ENCODE data around the gene MYBPHL. TPM values are rescaled to one million over a fixed set of nuclear protein-coding genes. Genes with fewer than 3 reads are reported as not detected.

MYBPHL gene
- total RNA-seq, 4 donors from 2014 or later: 0.76 TPM; not detected in 3

DNA sequence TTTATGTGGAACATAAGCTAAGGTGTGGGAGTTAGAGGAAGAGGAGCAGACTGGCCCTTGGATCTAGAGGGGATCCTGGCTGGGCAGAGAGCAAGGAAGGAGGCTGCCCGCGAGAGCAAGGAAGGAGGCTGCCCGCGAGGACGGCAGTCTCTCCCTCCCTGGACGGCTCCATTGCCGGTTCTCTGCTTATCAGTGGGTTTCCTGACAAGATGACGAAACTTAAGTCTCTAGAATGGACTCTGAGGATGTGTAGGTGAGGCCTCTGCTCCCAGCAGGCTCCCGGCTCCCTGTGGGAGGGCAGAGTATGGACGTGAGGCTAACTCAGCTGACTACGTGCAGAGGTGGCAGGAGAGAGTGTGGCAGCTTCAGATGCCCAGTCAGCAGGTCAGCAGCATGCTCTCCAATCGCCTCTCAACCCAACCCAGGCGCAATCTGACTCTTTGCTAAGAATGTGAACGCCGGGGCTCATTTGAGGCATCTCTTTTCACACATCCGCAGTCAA, 6.1 kb downstream of the MYBPHL start:
- DNase-seq: no peak
- Histone ChIP-seq H3K4me3 (no peak overlapping the region), H3K9me3 (no peaks in the 10 kb centered on the region), H3K36me3 (no peaks in the 10 kb centered on the region), H3K27ac (no peak overlapping the region), H3K27me3 (no peaks in the 10 kb centered on the region), H3K4me1 (no peaks in the 10 kb centered on the region)
- no peak for TF ChIP-seq POLR2A (IDR thresholded peaks at IDR 0.05)
- TF ChIP-seq, protein P1, sequence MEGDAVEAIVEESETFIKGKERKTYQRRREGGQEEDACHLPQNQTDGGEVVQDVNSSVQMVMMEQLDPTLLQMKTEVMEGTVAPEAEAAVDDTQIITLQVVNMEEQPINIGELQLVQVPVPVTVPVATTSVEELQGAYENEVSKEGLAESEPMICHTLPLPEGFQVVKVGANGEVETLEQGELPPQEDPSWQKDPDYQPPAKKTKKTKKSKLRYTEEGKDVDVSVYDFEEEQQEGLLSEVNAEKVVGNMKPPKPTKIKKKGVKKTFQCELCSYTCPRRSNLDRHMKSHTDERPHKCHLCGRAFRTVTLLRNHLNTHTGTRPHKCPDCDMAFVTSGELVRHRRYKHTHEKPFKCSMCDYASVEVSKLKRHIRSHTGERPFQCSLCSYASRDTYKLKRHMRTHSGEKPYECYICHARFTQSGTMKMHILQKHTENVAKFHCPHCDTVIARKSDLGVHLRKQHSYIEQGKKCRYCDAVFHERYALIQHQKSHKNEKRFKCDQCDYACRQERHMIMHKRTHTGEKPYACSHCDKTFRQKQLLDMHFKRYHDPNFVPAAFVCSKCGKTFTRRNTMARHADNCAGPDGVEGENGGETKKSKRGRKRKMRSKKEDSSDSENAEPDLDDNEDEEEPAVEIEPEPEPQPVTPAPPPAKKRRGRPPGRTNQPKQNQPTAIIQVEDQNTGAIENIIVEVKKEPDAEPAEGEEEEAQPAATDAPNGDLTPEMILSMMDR (IDR thresholded peaks at IDR 0.05): no peak
- intact Hi-C loops (cut with DNase I; ENCODE audit: low total_unique reads): no loop called here

DNA sequence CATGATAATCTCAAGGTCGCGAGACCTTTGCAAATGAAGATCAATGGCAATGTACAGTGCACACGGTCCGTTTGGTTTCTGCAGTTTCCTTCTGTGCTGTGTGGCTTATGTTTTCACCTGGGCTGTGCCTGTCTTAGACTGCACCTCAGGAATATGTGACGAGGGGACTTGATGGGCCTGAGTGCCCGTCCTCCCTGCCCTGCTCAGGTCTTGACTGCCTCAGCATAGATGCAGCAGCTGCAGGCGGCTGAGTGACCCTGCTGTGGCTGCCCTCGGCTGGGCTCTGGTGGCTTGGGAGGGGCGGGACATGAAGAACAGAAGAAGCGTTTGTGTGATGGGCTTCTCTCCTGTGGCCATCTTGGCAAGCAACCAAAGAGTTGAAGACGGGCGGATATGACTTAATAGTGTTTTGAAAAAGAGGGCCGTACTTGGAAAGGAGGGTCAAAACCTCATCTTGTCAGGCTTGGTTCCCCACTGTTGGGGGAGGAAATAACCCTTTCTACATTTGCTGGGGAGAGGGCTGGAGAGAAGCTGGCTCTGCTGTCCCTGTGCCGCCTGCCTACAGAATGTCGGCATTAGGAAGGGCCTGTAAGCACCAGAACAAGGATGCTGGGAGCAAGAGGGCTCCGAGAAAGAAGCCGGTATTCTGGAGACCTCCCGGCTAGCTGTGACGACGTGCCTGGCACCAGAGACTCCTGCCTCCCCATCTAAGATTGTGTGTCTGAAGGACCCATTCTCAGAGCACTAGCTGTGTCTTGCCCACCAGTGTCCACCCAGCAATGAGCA, 7.1 kb downstream of the MYBPHL start:
- no peaks in the 10 kb centered on the region for H3K27me3 ChIP-seq
- no peak for DNase-seq
- no peaks in the 10 kb centered on the region for H3K9me3 ChIP-seq
- no peak overlapping the region for H3K4me3 ChIP-seq
- intact Hi-C loops (cut with DNase I; ENCODE audit: low total_unique reads): no loop called here
- H3K27ac ChIP-seq: no peak overlapping the region
- no peaks in the 10 kb centered on the region for H3K4me1 ChIP-seq
- TF ChIP-seq, protein P1 (IDR thresholded peaks at IDR 0.05): no peak
- no peak for TF ChIP-seq POLR2A (IDR thresholded peaks at IDR 0.05)
- H3K36me3 ChIP-seq: no peaks in the 10 kb centered on the region

DNA sequence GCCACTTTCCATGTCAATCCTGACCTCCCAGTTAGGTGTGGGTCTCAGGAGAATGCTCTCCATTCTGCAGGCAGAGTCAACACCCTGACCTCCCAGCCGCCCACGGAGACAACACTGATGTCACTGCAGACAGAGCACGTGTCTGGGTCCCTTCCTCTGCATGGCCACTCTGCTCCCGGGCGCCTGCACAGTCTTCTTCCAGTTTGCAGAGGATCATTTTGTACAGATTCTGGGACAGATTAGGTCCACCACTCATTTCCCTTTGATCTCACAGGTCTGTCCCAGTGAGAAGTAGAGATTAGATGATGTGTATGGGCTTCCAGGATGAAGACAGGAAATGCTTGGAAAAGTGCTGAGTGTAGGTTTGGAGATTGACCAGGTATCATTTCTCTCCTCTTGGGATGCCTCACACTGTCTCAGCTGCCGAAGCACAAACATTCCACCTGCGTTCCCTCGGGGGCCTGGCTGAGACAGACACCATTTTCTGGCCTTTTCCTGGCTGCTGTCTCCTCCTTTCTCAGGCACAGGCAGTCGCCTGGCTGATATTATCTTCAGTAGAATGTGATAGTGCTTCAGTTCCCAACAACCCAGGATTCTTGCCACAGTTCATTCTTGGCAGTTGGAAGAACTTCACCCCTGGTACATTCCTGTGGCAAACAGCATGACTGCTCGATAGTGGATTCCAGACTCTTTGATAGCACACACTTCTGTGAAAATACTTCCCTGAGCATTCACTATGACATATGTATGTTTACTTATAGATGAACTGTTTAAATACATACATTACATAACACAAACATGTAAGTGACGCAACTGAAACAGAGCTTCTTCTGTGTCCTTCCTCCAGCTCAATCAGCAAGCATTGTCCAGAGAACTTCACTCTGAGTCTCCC, 7.9 kb downstream of the MYBPHL start:
- Histone ChIP-seq H3K4me1 (no peaks in the 10 kb centered on the region), H3K27me3 (no peaks in the 10 kb centered on the region), H3K36me3 (no peaks in the 10 kb centered on the region), H3K27ac (peak overlapping the region in 1 of 2 donors; percentile 26), H3K4me3 (no peak overlapping the region), H3K9me3 (no peaks in the 10 kb centered on the region)
- TF ChIP-seq, protein P1 (IDR thresholded peaks at IDR 0.05): no peak
- no peak for TF ChIP-seq POLR2A (IDR thresholded peaks at IDR 0.05)
- DNase-seq: no peak
- intact Hi-C loops (cut with DNase I; ENCODE audit: low total_unique reads): no loop called here

DNA sequence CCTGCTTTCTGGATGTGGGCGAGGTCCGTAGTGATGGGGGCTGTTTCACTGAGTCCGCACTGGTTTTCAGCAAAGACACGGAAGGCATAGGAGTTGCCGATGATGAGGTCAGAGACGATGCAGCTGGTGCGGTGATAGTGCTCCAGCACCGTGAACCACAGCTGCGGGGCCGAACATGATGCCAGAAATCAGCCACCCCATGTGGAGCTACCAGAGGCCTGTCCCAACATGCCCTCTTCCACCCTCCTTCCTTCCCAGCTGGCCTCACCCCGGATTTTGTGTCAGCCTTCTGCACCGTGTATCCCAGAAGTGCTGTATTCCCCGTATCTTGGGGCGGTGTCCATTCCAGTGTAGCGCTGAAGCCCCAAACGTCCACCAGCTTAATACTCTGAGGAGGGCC, 10.0 kb downstream of the MYBPHL start:
- no peaks in the 10 kb centered on the region for H3K27me3 ChIP-seq
- H3K9me3 ChIP-seq: no peaks in the 10 kb centered on the region
- H3K4me1 ChIP-seq: no peaks in the 10 kb centered on the region
- TF ChIP-seq, protein P1 (IDR thresholded peaks at IDR 0.05): no peak
- no peak for TF ChIP-seq POLR2A (IDR thresholded peaks at IDR 0.05)
- DNase-seq: no peak
- H3K36me3 ChIP-seq: no peaks in the 10 kb centered on the region
- no peak overlapping the region for H3K4me3 ChIP-seq
- H3K27ac ChIP-seq: no peak overlapping the region
- intact Hi-C loops (cut with DNase I; ENCODE audit: low total_unique reads): no loop called here

Measured in uterus (tissue), 4 donors.